Calu3 (cell line): Measurements from ENCODE around the gene ARHGAP6. TPM values are rescaled to one million over a fixed set of nuclear protein-coding genes. Genes with fewer than 3 reads are reported as not detected.

Experiments used
- BruUV-seq: library from RNA; stranded (reverse); fragments of 400-500 nt; replicated peaks from 2 replicates; lab custom pipeline; 2021; lab: Mats Ljungman, UMichigan
- CTCF ChIA-PET: fragments of 300-600 bp; sonication (Branson Sonifier 250); formaldehyde crosslinking; loops from one replicate; lab custom pipeline; 2022; ENCODE audit warnings: antibody characterized with exemption; lab: Charles Lee
- DNase-seq: peaks from one replicate; pipeline ENCODE4 v3.0.0; 2022
- H3K27ac Mint-ChIP-seq: one replicate; pipeline ENCODE4 v1.8.0; 2022; ENCODE audit warnings: mixed read lengths; ENCODE audit not compliant: unreplicated experiment
- H3K27me3 Mint-ChIP-seq: one replicate; pipeline ENCODE4 v1.8.0; 2022; ENCODE audit warnings: mixed read lengths; ENCODE audit not compliant: unreplicated experiment
- H3K36me3 Mint-ChIP-seq: one replicate; pipeline ENCODE4 v1.8.0; 2022; ENCODE audit warnings: mild to moderate bottlenecking, moderate library complexity, mixed read lengths; ENCODE audit not compliant: insufficient read depth, unreplicated experiment
- H3K4me1 Mint-ChIP-seq: one replicate; pipeline ENCODE4 v1.8.0; 2022; ENCODE audit warnings: mild to moderate bottlenecking, low read depth, mixed read lengths; ENCODE audit not compliant: unreplicated experiment
- H3K4me3 Mint-ChIP-seq: one replicate; pipeline ENCODE4 v1.8.0; 2022; ENCODE audit warnings: mild to moderate bottlenecking, low read depth, moderate library complexity, mixed read lengths; ENCODE audit not compliant: unreplicated experiment
- H3K9me3 Mint-ChIP-seq: one replicate; pipeline ENCODE4 v1.8.0; 2022; ENCODE audit warnings: low read depth, mixed read lengths; ENCODE audit not compliant: unreplicated experiment
- intact Hi-C: fragments of 100-400 bp; cut with micrococcal nuclease; formaldehyde crosslinking; loops from one replicate; pipeline ENCODE4 v1.10.0; 2022; ENCODE audit not compliant: unreplicated experiment
- total RNA-seq: library from RNA; stranded (reverse); gene quantifications from 2 replicates; pipeline ENCODE4 v1.2.3, GENCODE V29; 2022
- TF ChIP-seq, protein P1 (sequence below): fragments of 200-600 bp; IDR thresholded peaks from one replicate; pipeline ENCODE4 v1.8.0; 2022; ENCODE audit warnings: antibody characterized with exemption; ENCODE audit not compliant: unreplicated experiment

Gene ARHGAP6
- total RNA-seq, 1 experiment from 2014 or later: not detected

DNA sequence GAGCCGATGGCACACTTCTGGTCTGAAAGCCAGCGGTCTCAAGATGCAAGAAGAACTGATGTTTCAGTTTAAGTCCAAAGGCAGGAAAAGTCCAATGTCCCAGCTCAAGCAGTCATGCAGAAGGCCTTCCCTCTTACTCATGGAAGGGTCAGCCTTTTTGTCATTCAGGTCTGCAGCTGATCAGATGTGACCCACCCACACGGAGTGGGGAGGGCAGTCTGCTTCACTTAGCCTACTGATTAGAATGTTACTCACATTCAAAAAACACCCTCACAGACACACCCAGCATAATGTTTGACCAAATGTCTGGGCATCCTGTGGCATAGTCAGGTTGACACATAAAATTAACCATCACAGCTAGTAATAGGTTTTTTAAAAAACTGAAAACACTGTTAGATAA lies 548.0 kb downstream of the ARHGAP6 start:
- no peaks in the 10 kb centered on the region for H3K27me3 Mint-ChIP-seq
- CTCF ChIA-PET: no interaction called here

DNA sequence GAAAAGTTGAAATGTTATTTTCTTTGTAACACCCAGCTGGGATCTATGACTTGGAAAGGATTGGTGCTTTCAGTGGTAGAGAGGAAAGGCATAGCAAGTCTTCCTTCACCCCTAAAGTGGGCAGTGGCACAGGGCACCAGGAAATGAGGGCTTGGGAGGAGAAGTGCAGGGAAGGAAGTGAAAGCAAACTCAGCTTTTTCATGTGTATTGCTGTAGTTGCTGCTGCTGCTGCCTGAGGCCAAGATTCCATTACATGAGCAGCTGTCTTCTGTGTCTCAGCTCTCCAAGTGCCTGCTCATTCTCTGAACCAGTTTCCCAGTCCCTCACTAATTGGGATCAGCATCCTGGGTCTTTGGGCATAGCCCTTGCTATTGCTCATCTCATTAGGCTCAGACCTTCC lies 552.0 kb downstream of the ARHGAP6 start:
- no TSS peak for BruUV-seq
- intact Hi-C loops: no loop called here
- peaks cover 9% of the 10 kb centered on the region for H3K4me1 Mint-ChIP-seq
- H3K4me3 Mint-ChIP-seq: peak overlapping the region; percentile 18
- H3K27ac Mint-ChIP-seq: no peak overlapping the region
- no peaks in the 10 kb centered on the region for H3K9me3 Mint-ChIP-seq
- H3K36me3 Mint-ChIP-seq: peaks cover 27% of the 10 kb centered on the region
- no peaks in the 10 kb centered on the region for H3K27me3 Mint-ChIP-seq
- DNase-seq: no peak
- CTCF ChIA-PET: interaction anchor here (0.8 kb wide), 1 partner anchor 22 kb away, joined by 3 read pairs; no protein-coding TSS in a partner anchor
- TF ChIP-seq, protein P1, sequence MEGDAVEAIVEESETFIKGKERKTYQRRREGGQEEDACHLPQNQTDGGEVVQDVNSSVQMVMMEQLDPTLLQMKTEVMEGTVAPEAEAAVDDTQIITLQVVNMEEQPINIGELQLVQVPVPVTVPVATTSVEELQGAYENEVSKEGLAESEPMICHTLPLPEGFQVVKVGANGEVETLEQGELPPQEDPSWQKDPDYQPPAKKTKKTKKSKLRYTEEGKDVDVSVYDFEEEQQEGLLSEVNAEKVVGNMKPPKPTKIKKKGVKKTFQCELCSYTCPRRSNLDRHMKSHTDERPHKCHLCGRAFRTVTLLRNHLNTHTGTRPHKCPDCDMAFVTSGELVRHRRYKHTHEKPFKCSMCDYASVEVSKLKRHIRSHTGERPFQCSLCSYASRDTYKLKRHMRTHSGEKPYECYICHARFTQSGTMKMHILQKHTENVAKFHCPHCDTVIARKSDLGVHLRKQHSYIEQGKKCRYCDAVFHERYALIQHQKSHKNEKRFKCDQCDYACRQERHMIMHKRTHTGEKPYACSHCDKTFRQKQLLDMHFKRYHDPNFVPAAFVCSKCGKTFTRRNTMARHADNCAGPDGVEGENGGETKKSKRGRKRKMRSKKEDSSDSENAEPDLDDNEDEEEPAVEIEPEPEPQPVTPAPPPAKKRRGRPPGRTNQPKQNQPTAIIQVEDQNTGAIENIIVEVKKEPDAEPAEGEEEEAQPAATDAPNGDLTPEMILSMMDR: no peak

More for the DNA sequence above, 548.0 kb downstream of the ARHGAP6 start:
- DNase-seq: no peak
- Mint-ChIP-seq H3K27ac (no peak overlapping the region), H3K4me3 (no peak overlapping the region), H3K4me1 (peaks cover 9% of the 10 kb centered on the region), H3K9me3 (no peaks in the 10 kb centered on the region), H3K36me3 (peaks cover 24% of the 10 kb centered on the region)
- intact Hi-C loops: no loop called here
- no TSS peak for BruUV-seq
- TF ChIP-seq, protein P1: no peak

DNA sequence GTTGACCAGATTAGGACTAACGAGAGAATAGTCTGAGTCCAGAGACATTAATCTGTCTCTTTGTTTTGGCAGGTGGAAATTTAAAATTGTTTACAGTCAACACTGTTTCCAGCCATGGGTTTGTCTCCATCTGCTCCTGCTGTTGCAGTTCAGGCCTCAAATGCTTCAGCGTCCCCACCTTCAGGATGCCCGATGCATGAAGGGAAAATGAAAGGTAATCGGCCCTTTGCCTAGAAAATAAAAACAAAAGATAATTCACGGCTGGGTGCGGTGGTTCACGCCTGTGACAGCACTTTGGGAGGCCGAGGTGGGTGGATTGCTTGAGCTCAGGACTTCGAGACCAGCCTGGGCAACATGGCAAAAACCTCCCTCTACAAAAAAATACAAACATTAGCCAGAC lies 553.8 kb downstream of the ARHGAP6 start:
- Mint-ChIP-seq H3K4me1 (peaks cover 9% of the 10 kb centered on the region), H3K27me3 (no peaks in the 10 kb centered on the region), H3K9me3 (no peaks in the 10 kb centered on the region), H3K27ac (peak overlapping the region; percentile 94), H3K4me3 (no peak overlapping the region), H3K36me3 (peaks cover 27% of the 10 kb centered on the region)
- CTCF ChIA-PET: no interaction called here
- no peak for DNase-seq
- TSS peak; percentile 36 for BruUV-seq
- intact Hi-C loops: no loop called here
- TF ChIP-seq, protein P1: no peak

DNA sequence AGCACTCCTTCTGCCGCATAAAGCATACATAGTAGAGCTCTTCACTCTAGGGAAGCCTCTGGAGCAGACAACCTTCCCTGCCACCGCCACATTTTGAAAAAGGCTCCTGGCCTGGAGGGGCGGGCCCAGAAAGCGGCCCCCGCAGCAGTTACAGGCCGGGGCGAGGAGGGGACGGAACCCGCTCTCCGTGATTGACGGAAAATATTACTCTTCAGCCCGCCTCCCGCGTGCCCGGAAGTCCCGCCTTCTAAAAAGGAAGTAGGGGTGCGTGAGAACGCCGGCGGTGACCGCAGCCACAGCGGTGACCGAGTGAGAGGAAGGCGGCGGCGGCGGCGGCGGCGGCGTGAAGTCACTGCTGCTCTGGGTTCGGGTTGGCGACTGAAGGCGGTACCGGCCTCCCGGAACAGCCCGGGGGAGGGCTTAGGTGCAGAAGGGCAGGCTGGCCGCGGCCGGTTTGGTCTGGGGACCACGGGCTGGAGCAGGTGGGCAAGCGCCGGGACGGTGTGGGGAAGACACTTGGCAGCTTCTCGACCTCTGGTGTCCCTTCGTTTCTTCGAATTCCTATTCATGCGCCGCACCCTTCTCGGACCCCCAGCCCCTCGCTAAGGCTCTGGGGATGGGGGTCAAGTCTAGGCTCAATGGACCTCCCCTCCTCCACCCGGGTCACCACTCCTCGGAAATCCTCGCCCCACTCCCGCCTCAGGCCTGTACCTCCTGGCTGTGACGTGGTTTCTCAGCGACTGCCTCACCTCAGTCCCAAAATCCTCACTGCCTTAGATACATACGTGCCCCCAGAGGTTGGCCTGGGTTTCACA lies 554.5 kb downstream of the ARHGAP6 start, which contains the start of gene HCCS:
TSS of gene HCCS (plus strand) at position 296 of the 815 bp plus-strand sequence. CDS start 729 bp downstream, outside the sequence.
- H3K27me3 Mint-ChIP-seq: no peaks in the 10 kb centered on the region
- peaks cover 9% of the 10 kb centered on the region for H3K4me1 Mint-ChIP-seq
- peak; percentile 86 for DNase-seq
- TF ChIP-seq, protein P1: no peak
- CTCF ChIA-PET: no interaction called here
- BruUV-seq: no TSS peak
- peak within 1 kb of the TSS; percentile 94 for H3K27ac Mint-ChIP-seq
- H3K4me3 Mint-ChIP-seq: no peak within 1 kb of the TSS
- H3K9me3 Mint-ChIP-seq: no peaks in the 10 kb centered on the region
- intact Hi-C loops: no loop called here
- H3K36me3 Mint-ChIP-seq: peaks cover 22% of the 10 kb centered on the region
